Gastrocnemius medialis (tissue), 4 donors: ENCODE results near the gene COL23A1.

ENCODE experiments used
- POLR2A ChIP-seq, 2 donors: fragments of 450-650 bp; IDR thresholded peaks; one replicate each; pipeline ENCODE4 v1.6.1; 2017; ENCODE audit warnings: antibody characterized with exemption in 2 of 2, mild to moderate bottlenecking in 2 of 2, moderate library complexity in 2 of 2
- TF ChIP-seq, protein P1 (sequence below), 5 experiments: fragments of 450-650 bp in 3 of 5; fragments of 200-600 bp in 2 of 5; sonication (generic) in 2 of 5; IDR thresholded peaks in 4 of 5; conservative IDR thresholded peaks in 1 of 5; 1 replicate in 4 of 5; 2 replicates in 1 of 5; pipeline ENCODE4 v1.5.1; 2016 to 2019; ENCODE audit warnings: antibody characterized with exemption in 5 of 5, mild to moderate bottlenecking in 3 of 5, moderate library complexity in 3 of 5

DNA sequence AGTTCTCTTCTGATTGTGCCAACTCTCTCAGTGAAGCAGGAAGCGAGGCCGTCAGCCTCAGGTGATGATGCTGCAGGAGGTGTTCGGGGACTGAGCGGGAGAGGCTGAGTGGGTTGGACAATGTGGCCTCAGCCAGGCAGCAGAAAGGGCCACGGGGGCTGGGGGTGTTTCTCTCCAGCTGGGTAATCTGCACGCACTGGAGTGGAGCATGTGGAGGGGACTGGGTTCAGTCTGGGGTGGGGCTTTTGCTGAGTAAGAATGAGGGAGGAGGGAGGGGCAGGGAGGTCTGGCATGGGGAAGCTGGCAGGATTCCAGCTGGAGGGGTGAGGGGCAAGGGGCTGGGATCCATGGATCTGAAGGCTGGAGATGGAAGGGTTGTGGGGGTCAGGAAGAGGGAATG, 296.8 kb downstream of the COL23A1 start:
- TF ChIP-seq, protein P1, sequence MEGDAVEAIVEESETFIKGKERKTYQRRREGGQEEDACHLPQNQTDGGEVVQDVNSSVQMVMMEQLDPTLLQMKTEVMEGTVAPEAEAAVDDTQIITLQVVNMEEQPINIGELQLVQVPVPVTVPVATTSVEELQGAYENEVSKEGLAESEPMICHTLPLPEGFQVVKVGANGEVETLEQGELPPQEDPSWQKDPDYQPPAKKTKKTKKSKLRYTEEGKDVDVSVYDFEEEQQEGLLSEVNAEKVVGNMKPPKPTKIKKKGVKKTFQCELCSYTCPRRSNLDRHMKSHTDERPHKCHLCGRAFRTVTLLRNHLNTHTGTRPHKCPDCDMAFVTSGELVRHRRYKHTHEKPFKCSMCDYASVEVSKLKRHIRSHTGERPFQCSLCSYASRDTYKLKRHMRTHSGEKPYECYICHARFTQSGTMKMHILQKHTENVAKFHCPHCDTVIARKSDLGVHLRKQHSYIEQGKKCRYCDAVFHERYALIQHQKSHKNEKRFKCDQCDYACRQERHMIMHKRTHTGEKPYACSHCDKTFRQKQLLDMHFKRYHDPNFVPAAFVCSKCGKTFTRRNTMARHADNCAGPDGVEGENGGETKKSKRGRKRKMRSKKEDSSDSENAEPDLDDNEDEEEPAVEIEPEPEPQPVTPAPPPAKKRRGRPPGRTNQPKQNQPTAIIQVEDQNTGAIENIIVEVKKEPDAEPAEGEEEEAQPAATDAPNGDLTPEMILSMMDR (IDR thresholded peaks at IDR 0.05 in 4 of 5, conservative IDR thresholded peaks at IDR 0.05 in 1 of 5) = no peak
- no peak for TF ChIP-seq POLR2A (IDR thresholded peaks at IDR 0.05)
